ENCODE results near the gene BROX. TPM values are rescaled to one million over a fixed set of nuclear protein-coding genes. Genes with fewer than 3 reads are reported as not detected.
"Not testable (repeated sequence)": the region's sequence is repeated elsewhere in the genome, so short reads cannot be mapped to it uniquely, and the experiment has no call there.

Gene BROX
- total RNA-seq, 3 donors from 2014 or later, result 51.6 to 67.1 (median 60.0) TPM

- TF ChIP-seq CTCF (IDR thresholded peaks at IDR 0.05), result no peak
- no peak for DNase-seq
- ATAC-seq, result no peak
- H3K4me1 ChIP-seq (ENCODE audit: low read depth), result no peaks in the 10 kb centered on the region
- peaks cover 7% of the 10 kb centered on the region for H3K36me3 ChIP-seq (ENCODE audit: low read depth)
- intact Hi-C loops (cut with DNase I, micrococcal nuclease), result loop anchor here in 1 of 2 donors (10.0 kb wide), 1 partner anchor 350 kb away; no protein-coding TSS in a partner anchor
- H3K9me3 ChIP-seq, result no peaks in the 10 kb centered on the region
- H3K4me3 ChIP-seq, result no peak overlapping the region
These were observed 22.4 kb downstream of the BROX start for GRCh38 chr1:222734740-222735139.

DNA sequence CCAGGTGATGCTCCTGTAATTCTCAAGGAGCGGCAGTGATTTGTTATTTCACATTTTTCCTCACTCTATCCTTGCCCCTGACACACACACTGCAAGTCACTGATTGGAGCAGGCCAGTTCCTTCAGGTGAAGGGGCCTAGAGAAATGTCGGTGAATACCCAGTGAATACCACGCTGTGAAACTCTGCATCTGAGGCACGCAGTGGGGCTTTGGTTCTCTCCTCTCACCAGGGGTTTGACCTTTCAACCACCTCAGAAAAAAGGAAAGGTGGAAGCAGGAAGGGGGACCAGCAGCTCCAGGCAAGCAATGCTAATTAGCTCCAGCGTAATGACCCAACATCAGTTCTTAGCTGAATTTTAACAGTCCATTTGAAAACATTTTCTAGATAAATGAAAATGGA is 24.1 kb downstream of the BROX start:
- DNase-seq (no peak), ATAC-seq (no peak)
- no peaks in the 10 kb centered on the region for H3K9me3 ChIP-seq
- H3K4me3 ChIP-seq, result no peak overlapping the region
- no peak for TF ChIP-seq CTCF (IDR thresholded peaks at IDR 0.05)
- intact Hi-C loops (cut with DNase I, micrococcal nuclease), result loop anchor here in 1 of 2 donors (10.0 kb wide), 1 partner anchor 348 kb away; no protein-coding TSS in a partner anchor
- H3K36me3 ChIP-seq (ENCODE audit: low read depth), result no peaks in the 10 kb centered on the region
- no peaks in the 10 kb centered on the region for H3K4me1 ChIP-seq (ENCODE audit: low read depth)

- no peak within 1 kb of the TSS for H3K4me3 ChIP-seq
- H3K9me3 ChIP-seq, result no peaks in the 10 kb centered on the region
- ATAC-seq (peak; percentile 81), DNase-seq (no peak)
- no peak for TF ChIP-seq CTCF (IDR thresholded peaks at IDR 0.05)
- no peaks in the 10 kb centered on the region for H3K36me3 ChIP-seq (ENCODE audit: low read depth)
- no peaks in the 10 kb centered on the region for H3K4me1 ChIP-seq (ENCODE audit: low read depth)
- intact Hi-C loops (cut with DNase I, micrococcal nuclease), result loop anchor here in 1 of 2 donors (10.0 kb wide), 1 partner anchor 348 kb away; no protein-coding TSS in a partner anchor
These were observed 24.6 kb downstream of the BROX start, which contains the start of gene FAM177B for GRCh38 chr1:222736972-222737371. FAM177B (plus strand) TSS chr1:222737202; CDS start chr1:222746546, 9,344 bp downstream.

- no peak overlapping the region for H3K4me3 ChIP-seq
- peak; percentile 56 for ATAC-seq
- intact Hi-C loops (cut with DNase I, micrococcal nuclease), result loop anchor here in 1 of 2 donors (10.0 kb wide), 1 partner anchor 345 kb away; no protein-coding TSS in a partner anchor
These were observed 27.1 kb downstream of the BROX start for GRCh38 chr1:222739465-222739864.

GRCh38 chr1:222739929-222740328 is 27.6 kb downstream of the BROX start:
- Histone ChIP-seq H3K4me3 (no peak overlapping the region), H3K36me3 (ENCODE audit: low read depth) (no peaks in the 10 kb centered on the region), H3K4me1 (ENCODE audit: low read depth) (no peaks in the 10 kb centered on the region), H3K9me3 (no peaks in the 10 kb centered on the region)
- no peak for TF ChIP-seq CTCF (IDR thresholded peaks at IDR 0.05)
- DNase-seq (no peak), ATAC-seq (no peak)
- intact Hi-C loops (cut with DNase I, micrococcal nuclease), result loop anchor here in 1 of 2 donors (10.0 kb wide), 1 partner anchor 345 kb away; no protein-coding TSS in a partner anchor

More at GRCh38 chr1:222739465-222739864, 27.1 kb downstream of the BROX start:
- Histone ChIP-seq H3K36me3 (ENCODE audit: low read depth) (no peaks in the 10 kb centered on the region), H3K4me1 (ENCODE audit: low read depth) (no peaks in the 10 kb centered on the region), H3K9me3 (no peaks in the 10 kb centered on the region)
- DNase-seq, result no peak
- no peak for TF ChIP-seq CTCF (IDR thresholded peaks at IDR 0.05)

GRCh38 chr1:222741630-222742457 is 29.5 kb downstream of the BROX start:
- H3K4me1 ChIP-seq (ENCODE audit: low read depth); intact Hi-C loops (cut with DNase I, micrococcal nuclease); ATAC-seq; H3K4me3 ChIP-seq; H3K36me3 ChIP-seq (ENCODE audit: low read depth); H3K9me3 ChIP-seq; DNase-seq: not testable (repeated sequence)
